Measurements from ENCODE around the gene CR2.

The CR2 gene

GRCh38 chr1:207514890-207515289 is 60.8 kb downstream of the CR2 start:
- Histone ChIP-seq H3K36me3 (ENCODE audit: insufficient read depth, low read length) (no peaks in the 10 kb centered on the region), H3K27me3 (ENCODE audit: insufficient read depth, low read length) (no peaks in the 10 kb centered on the region)

GRCh38 chr1:207516729-207517128 is 62.6 kb downstream of the CR2 start:
- Histone ChIP-seq H3K9ac (ENCODE audit: low read length) (no peak overlapping the region), H3K27me3 (ENCODE audit: insufficient read depth, low read length) (no peaks in the 10 kb centered on the region), H2AFZ (ENCODE audit: low read length) (no peak overlapping the region), H3F3A (ENCODE audit: insufficient read depth, low read length) (no peaks in the 10 kb centered on the region), H3K9me3 (ENCODE audit: low read length) (no peaks in the 10 kb centered on the region), H3K9me2 (ENCODE audit: low read depth, low read length) (no peaks in the 10 kb centered on the region), H3K4me3 (ENCODE audit: low read depth, low read length, poor library complexity, severe bottlenecking) (no peak overlapping the region), H3K36me3 (ENCODE audit: insufficient read depth, low read length) (no peaks in the 10 kb centered on the region), H3K27ac (ENCODE audit: low read depth, low read length, poor library complexity, severe bottlenecking) (no peak overlapping the region), H4K20me1 (ENCODE audit: insufficient read depth, low read length) (no peaks in the 10 kb centered on the region), H3K4me2 (ENCODE audit: low read length) (no peak overlapping the region), H3K79me2 (ENCODE audit: insufficient read depth, low read length) (no peaks in the 10 kb centered on the region), H3K4me1 (ENCODE audit: insufficient read depth, low read length, severe bottlenecking) (no peaks in the 10 kb centered on the region)
- no peak for TF ChIP-seq EZH2 (IDR thresholded peaks at IDR 0.05; ENCODE audit: borderline replicate concordance, low read length)
- TF ChIP-seq CTCF (IDR thresholded peaks at IDR 0.05; ENCODE audit: low read length), result no peak

More at GRCh38 chr1:207514890-207515289, 60.8 kb downstream of the CR2 start:
- Histone ChIP-seq H4K20me1 (ENCODE audit: insufficient read depth, low read length) (no peaks in the 10 kb centered on the region), H3K4me3 (ENCODE audit: low read depth, low read length, poor library complexity, severe bottlenecking) (no peak overlapping the region), H3K4me1 (ENCODE audit: insufficient read depth, low read length, severe bottlenecking) (no peaks in the 10 kb centered on the region), H3F3A (ENCODE audit: insufficient read depth, low read length) (no peaks in the 10 kb centered on the region), H3K9me3 (ENCODE audit: low read length) (no peaks in the 10 kb centered on the region), H3K9me2 (ENCODE audit: low read depth, low read length) (no peaks in the 10 kb centered on the region), H3K27ac (ENCODE audit: low read depth, low read length, poor library complexity, severe bottlenecking) (no peak overlapping the region), H3K9ac (ENCODE audit: low read length) (no peak overlapping the region), H2AFZ (ENCODE audit: low read length) (no peak overlapping the region), H3K4me2 (ENCODE audit: low read length) (no peak overlapping the region), H3K79me2 (ENCODE audit: insufficient read depth, low read length) (no peaks in the 10 kb centered on the region)
- TF ChIP-seq EZH2 (IDR thresholded peaks at IDR 0.05; ENCODE audit: borderline replicate concordance, low read length) (no peak), CTCF (IDR thresholded peaks at IDR 0.05; ENCODE audit: low read length) (no peak)

- Histone ChIP-seq H3K79me2 (ENCODE audit: insufficient read depth, low read length) (no peaks in the 10 kb centered on the region), H2AFZ (ENCODE audit: low read length) (no peak overlapping the region), H3K4me1 (ENCODE audit: insufficient read depth, low read length, severe bottlenecking) (no peaks in the 10 kb centered on the region), H3K27ac (ENCODE audit: low read depth, low read length, poor library complexity, severe bottlenecking) (no peak overlapping the region), H3K36me3 (ENCODE audit: insufficient read depth, low read length) (no peaks in the 10 kb centered on the region), H3F3A (ENCODE audit: insufficient read depth, low read length) (no peaks in the 10 kb centered on the region), H3K4me3 (ENCODE audit: low read depth, low read length, poor library complexity, severe bottlenecking) (no peak overlapping the region), H3K4me2 (ENCODE audit: low read length) (no peak overlapping the region), H3K9ac (ENCODE audit: low read length) (no peak overlapping the region), H3K27me3 (ENCODE audit: insufficient read depth, low read length) (no peaks in the 10 kb centered on the region), H4K20me1 (ENCODE audit: insufficient read depth, low read length) (no peaks in the 10 kb centered on the region), H3K9me3 (ENCODE audit: low read length) (no peaks in the 10 kb centered on the region), H3K9me2 (ENCODE audit: low read depth, low read length) (no peaks in the 10 kb centered on the region)
- TF ChIP-seq CTCF (IDR thresholded peaks at IDR 0.05; ENCODE audit: low read length) (no peak), EZH2 (IDR thresholded peaks at IDR 0.05; ENCODE audit: borderline replicate concordance, low read length) (no peak)
These were observed 64.6 kb downstream of the CR2 start for GRCh38 chr1:207518608-207519236.
